HFFc6 (cell line): ENCODE data around the gene AMER3. TPM values are rescaled to one million over a fixed set of nuclear protein-coding genes. Genes with fewer than 3 reads are reported as not detected.

Source experiments
- DNase-seq: peaks from one replicate; pipeline ENCODE4 v3.0.0-alpha.2; 2018
- H3K27ac Mint-ChIP-seq: 2 replicates; pipeline ENCODE4 v1.8.0; 2020; ENCODE audit warnings: mild to moderate bottlenecking, mixed read lengths
- H3K27me3 Mint-ChIP-seq: 2 replicates; pipeline ENCODE4 v1.8.0; 2021; ENCODE audit warnings: mild to moderate bottlenecking, moderate library complexity, mixed read lengths; ENCODE audit not compliant: insufficient read depth
- H3K36me3 Mint-ChIP-seq: 2 replicates; pipeline ENCODE4 v1.8.0; 2021; ENCODE audit warnings: low read depth, mixed read lengths
- H3K4me1 Mint-ChIP-seq: 2 replicates; pipeline ENCODE4 v1.8.0; 2020; ENCODE audit warnings: low read depth, mixed read lengths
- H3K4me3 Mint-ChIP-seq: 2 replicates; pipeline ENCODE4 v1.8.0; 2020; ENCODE audit warnings: mild to moderate bottlenecking, moderate library complexity, mixed read lengths
- H3K9me3 Mint-ChIP-seq: 2 replicates; pipeline ENCODE4 v1.8.0; 2020; ENCODE audit warnings: mild to moderate bottlenecking, mixed read lengths
- CTCF ChIP-seq: fragments of 200-600 bp; sonication (generic); IDR thresholded peaks from 2 replicates; pipeline ENCODE4 v1.5.0; 2021; ENCODE audit warnings: antibody characterized with exemption, mild to moderate bottlenecking
- total RNA-seq, 6 experiments: library from RNA; stranded (reverse); fragmentation: NEBNext Ultra II Directional; extraction: Animal tissue kit (Norgen Biotek cat#: 25700); gene quantifications; 2 replicates in 1 of 6; 3 replicates in 5 of 6; pipeline ENCODE4 v1.2.3, GENCODE V29; 2021

Gene AMER3
- total RNA-seq, 6 experiments from 2014 or later = not detected

DNA sequence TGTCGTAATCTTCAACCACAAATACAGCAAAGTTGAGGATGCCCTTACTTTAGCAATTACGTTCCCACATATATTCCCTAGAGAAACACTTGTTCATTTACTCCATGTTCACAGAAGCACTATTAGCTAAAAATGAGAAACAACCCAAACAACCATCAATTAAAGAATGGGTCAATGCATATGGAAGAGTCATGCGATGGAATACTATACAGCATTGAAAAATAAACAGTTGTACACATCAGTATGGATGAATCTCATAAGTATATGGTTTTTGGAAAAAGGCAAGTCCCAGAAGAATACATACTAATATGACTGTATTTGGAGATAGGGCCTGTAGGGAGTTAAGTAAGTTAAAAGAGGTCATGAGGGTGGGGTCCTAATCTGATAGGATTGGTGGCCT lies 20.1 kb upstream of the AMER3 start:
- no peaks in the 10 kb centered on the region for H3K4me1 Mint-ChIP-seq
- no peak overlapping the region for H3K4me3 Mint-ChIP-seq
- peaks cover 12% of the 10 kb centered on the region for H3K9me3 Mint-ChIP-seq
- no peak for DNase-seq
- no peaks in the 10 kb centered on the region for H3K27me3 Mint-ChIP-seq
- H3K36me3 Mint-ChIP-seq = no peaks in the 10 kb centered on the region
- H3K27ac Mint-ChIP-seq = no peak overlapping the region
- TF ChIP-seq CTCF = no peak

GRCh38 chr2:130736487-130736886 lies 18.9 kb upstream of the AMER3 start:
- DNase-seq = no peak
- H3K4me3 Mint-ChIP-seq = no peak overlapping the region
- H3K27ac Mint-ChIP-seq = no peak overlapping the region
- H3K27me3 Mint-ChIP-seq = no peaks in the 10 kb centered on the region
- no peaks in the 10 kb centered on the region; the same call in 1 of the 2 replicates for H3K36me3 Mint-ChIP-seq
- peaks cover 22% of the 10 kb centered on the region for H3K9me3 Mint-ChIP-seq
- TF ChIP-seq CTCF = no peak
- no peaks in the 10 kb centered on the region for H3K4me1 Mint-ChIP-seq

DNA sequence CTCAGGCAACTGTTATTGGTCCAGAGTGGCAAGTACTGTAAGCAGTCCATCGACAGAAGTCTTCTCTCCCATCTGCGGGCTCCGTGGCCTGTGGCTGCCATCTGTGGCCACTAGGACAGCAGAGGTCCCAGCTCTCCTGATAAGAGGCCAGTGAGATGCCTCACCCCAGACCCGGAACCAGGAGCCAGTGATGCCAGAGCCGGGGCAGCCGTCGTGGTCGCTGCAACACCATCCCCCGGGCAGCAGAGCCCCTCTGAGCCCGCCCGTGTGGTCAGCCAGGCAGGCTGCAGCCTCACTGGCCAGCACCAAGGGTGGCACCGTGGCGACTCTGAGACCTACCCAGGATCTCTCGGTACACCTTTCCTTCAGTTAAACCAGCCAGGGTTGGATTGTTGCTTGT lies 17.7 kb upstream of the AMER3 start:
- Mint-ChIP-seq H3K27ac (no peak overlapping the region), H3K27me3 (no peaks in the 10 kb centered on the region), H3K9me3 (peaks cover 22% of the 10 kb centered on the region), H3K4me3 (no peak overlapping the region), H3K4me1 (no peaks in the 10 kb centered on the region), H3K36me3 (no peaks in the 10 kb centered on the region; the same call in 1 of the 2 replicates)
- DNase-seq = no peak
- no peak for TF ChIP-seq CTCF

GRCh38 chr2:130740671-130741070 lies 14.7 kb upstream of the AMER3 start:
- no peak for TF ChIP-seq CTCF
- Mint-ChIP-seq H3K4me3 (no peak overlapping the region), H3K9me3 (peaks cover 31% of the 10 kb centered on the region), H3K27ac (no peak overlapping the region), H3K27me3 (no peaks in the 10 kb centered on the region), H3K36me3 (no peaks in the 10 kb centered on the region; the same call in 1 of the 2 replicates), H3K4me1 (no peaks in the 10 kb centered on the region)
- no peak for DNase-seq

- no peak for TF ChIP-seq CTCF
- DNase-seq = no peak
- Mint-ChIP-seq H3K9me3 (peaks cover 31% of the 10 kb centered on the region), H3K4me3 (no peak overlapping the region), H3K27ac (no peak overlapping the region), H3K27me3 (peaks cover 2% of the 10 kb centered on the region), H3K36me3 (no peaks in the 10 kb centered on the region; the same call in 1 of the 2 replicates), H3K4me1 (no peaks in the 10 kb centered on the region)
Observed at GRCh38 chr2:130743278-130743677, 12.1 kb upstream of the AMER3 start.
